ENCODE results near the gene PRELID3B.

PRELID3B gene

GRCh38 chr20:58993332-58994248 lies 49.0 kb downstream of the PRELID3B start:
- no peak for DNase-seq (ENCODE audit: low read depth)

GRCh38 chr20:58992911-58993310 lies 49.7 kb downstream of the PRELID3B start:
- DNase-seq (ENCODE audit: low read depth): no peak

GRCh38 chr20:58991715-58992114 lies 50.9 kb downstream of the PRELID3B start:
- DNase-seq (ENCODE audit: low read depth): no peak

- no peak for DNase-seq (ENCODE audit: low read depth)
These were observed 51.7 kb downstream of the PRELID3B start for GRCh38 chr20:58990651-58991445.

GRCh38 chr20:58989196-58989595 lies 53.4 kb downstream of the PRELID3B start:
- no peak for DNase-seq (ENCODE audit: low read depth)

- no peak for DNase-seq (ENCODE audit: low read depth)
These were observed 54.1 kb downstream of the PRELID3B start for GRCh38 chr20:58988565-58988882.

GRCh38 chr20:58987790-58988564 lies 54.6 kb downstream of the PRELID3B start:
- no peak for DNase-seq (ENCODE audit: low read depth)

- no peak for DNase-seq (ENCODE audit: low read depth)
These were observed 55.5 kb downstream of the PRELID3B start for GRCh38 chr20:58986968-58987517.

GRCh38 chr20:58986286-58986967 lies 56.2 kb downstream of the PRELID3B start:
- no peak for DNase-seq (ENCODE audit: low read depth)

GRCh38 chr20:58985656-58986055 lies 56.9 kb downstream of the PRELID3B start:
- no peak for DNase-seq (ENCODE audit: low read depth)

- DNase-seq (ENCODE audit: low read depth): no peak
These were observed 57.9 kb downstream of the PRELID3B start for GRCh38 chr20:58984691-58985090.

Data from stimulated activated CD8-positive, alpha-beta memory T cell treated with anti-CD3 and anti-CD28 coated beads, Interleukin-15, amount 100 ng/mL, for 1 hour (primary cell).